NT2/D1 (cell line): ENCODE results near the gene MDK.

Experiments used
- YY1 ChIP-seq: IDR thresholded peaks from 2 replicates; pipeline ENCODE4 v1.6.1; 2011; ENCODE audit not compliant: insufficient read length, insufficient read depth
- ZNF274 ChIP-seq: IDR thresholded peaks from 2 replicates; pipeline ENCODE4 v1.6.1; 2011; ENCODE audit warnings: mild to moderate bottlenecking, low read depth, low read length

DNA sequence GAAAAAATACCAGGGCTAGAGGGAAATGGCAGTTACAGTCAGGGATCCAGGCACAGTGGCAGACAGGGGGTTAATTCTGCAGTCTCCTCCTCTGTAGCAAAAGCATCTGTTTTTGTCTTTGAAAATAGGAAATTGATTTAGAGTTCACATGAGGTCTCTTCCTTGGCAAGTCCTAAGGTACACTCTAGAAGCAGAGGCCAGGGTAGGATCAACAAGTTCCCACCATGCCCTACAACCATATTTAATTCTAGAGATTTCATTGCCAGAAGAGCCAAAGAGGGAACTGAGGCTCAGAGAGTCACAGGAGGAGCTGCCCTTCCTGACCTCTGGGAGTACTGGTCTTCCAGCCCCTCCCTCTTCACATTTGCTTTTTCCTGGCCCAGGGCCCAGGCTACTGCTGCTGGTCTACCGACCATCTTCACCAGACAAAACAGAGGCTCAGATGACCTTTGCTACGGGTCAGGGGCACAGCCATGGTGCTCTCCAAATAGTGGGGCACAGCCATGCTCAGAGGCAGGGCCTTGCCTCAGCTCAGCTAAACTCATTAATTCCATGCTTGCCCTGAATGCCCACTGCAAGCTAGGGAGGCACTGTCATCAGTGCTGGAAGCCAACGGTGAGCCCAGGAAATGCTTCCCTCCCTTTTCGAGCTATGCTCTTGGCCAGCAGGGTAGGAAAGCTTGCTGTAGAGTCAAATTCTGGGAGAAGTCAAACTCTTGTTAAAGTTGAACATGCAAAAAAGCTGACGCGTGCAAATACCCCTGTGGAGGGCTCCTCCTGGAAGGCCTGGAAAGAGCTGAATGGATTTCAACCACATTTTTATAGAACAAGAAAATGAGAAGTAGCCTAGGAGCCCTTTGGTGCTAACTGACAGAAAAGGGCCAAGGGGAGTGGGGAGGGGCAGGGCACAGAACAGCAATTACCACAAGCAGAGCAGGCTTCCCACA lies 21.8 kb downstream of the MDK start:
- no peak for TF ChIP-seq YY1
- no peak for TF ChIP-seq ZNF274
